ENCODE measurements around the gene PCDHGB7.
"Not testable (repeated sequence)": the region's sequence is repeated elsewhere in the genome, so short reads cannot be mapped to it uniquely, and the experiment has no call there.

The PCDHGB7 gene

DNA sequence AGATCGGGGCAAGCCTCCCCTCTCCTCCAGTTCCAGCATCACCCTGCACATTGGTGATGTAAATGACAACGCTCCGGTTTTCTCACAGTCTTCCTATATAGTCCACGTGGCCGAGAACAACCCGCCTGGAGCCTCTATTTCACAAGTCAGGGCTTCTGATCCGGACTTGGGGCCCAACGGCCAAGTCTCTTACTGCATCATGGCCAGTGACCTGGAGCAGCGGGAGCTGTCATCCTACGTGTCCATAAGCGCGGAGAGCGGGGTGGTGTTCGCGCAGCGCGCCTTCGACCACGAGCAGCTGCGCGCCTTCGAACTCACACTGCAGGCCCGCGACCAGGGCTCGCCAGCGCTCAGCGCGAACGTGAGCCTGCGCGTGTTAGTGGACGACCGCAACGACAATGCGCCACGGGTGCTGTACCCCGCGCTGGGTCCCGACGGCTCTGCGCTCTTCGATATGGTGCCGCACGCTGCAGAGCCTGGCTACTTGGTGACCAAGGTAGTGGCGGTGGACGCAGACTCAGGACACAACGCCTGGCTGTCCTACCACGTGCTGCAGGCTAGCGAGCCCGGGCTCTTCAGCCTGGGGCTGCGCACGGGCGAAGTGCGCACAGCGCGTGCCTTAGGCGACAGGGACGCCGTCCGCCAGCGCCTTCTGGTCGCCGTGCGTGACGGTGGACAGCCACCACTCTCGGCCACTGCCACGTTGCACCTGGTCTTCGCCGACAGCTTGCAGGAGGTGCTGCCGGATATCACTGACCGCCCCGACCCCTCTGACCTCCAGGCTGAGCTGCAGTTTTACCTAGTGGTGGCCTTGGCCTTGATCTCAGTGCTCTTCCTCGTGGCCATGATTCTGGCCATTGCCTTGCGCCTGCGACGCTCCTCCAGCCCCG lies 28.1 kb upstream of the PCDHGB7 start:
- Histone ChIP-seq H3K4me1 (ENCODE audit: control insufficient read depth in 1 of 2, insufficient read depth in 1 of 2, low read depth in 1 of 2, low read length in 1 of 2) (no peaks in the 10 kb centered on the region), H3K9me3 (peaks cover 26% of the 10 kb centered on the region), H3K27me3 (peaks cover 98% of the 10 kb centered on the region), H3K4me3 (ENCODE audit: low read depth in 1 of 2, low read length in 1 of 2) (no peak overlapping the region), H3K27ac (no peak overlapping the region), H3K36me3 (no peaks in the 10 kb centered on the region)
- no peak for TF ChIP-seq CTCF (IDR thresholded peaks at IDR 0.05)

DNA sequence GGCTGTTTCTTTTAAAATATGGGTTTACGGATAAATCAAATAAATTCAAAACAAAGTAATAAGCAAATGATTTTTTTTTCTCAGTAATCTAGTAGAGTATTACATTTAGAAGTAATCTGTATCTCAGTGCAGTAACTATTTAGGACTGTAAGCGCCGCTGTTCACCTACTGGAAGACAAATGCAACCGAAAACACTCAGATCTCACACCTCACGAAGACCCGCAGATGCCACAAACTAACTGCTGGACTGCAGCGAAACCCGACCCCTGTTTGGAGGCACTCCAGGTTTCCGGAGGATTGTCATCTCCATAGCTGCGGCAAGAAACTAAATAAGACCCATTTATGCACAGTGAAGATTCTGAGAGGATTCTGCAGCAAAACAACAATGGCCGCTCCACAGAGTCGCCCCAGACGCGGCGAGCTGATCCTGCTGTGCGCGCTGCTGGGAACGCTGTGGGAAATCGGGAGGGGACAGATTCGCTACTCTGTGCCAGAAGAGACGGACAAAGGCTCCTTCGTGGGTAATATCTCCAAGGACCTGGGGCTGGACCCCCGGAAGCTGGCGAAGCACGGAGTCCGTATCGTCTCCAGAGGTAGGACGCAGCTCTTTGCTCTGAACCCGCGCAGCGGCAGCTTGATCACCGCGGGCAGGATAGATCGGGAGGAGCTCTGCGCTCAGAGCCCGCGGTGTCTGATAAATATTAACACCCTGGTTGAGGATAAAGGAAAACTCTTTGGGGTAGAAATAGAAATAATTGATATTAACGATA lies 24.9 kb upstream of the PCDHGB7 start, which contains the start of gene PCDHGA8:
TSS of gene PCDHGA8 (plus strand) at position 205 of the 770 bp plus-strand sequence. CDS start at position 386, 181 bp downstream.
- Histone ChIP-seq H3K4me3 (ENCODE audit: low read depth in 1 of 2, low read length in 1 of 2) (no peak within 1 kb of the TSS), H3K4me1 (ENCODE audit: control insufficient read depth in 1 of 2, insufficient read depth in 1 of 2, low read depth in 1 of 2, low read length in 1 of 2) (no peaks in the 10 kb centered on the region), H3K27ac (no peak within 1 kb of the TSS), H3K9me3 (peaks cover 26% of the 10 kb centered on the region), H3K27me3 (peaks cover 98% of the 10 kb centered on the region), H3K36me3 (no peaks in the 10 kb centered on the region)
- TF ChIP-seq CTCF (IDR thresholded peaks at IDR 0.05), result no peak

DNA sequence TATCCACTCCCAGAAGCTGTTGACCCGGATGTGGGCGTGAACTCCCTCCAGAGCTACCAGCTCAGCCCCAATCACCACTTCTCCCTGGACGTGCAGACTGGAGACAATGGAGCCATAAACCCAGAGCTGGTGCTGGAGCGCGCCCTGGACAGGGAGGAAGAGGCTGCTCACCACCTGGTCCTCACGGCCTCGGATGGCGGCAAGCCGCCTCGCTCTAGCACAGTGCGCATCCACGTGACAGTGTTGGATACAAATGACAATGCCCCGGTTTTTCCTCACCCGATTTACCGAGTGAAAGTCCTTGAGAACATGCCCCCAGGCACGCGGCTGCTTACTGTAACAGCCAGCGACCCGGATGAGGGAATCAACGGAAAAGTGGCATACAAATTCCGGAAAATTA lies 24.2 kb upstream of the PCDHGB7 start:
- Histone ChIP-seq H3K36me3 (no peaks in the 10 kb centered on the region), H3K27me3 (peaks cover 98% of the 10 kb centered on the region)

GRCh38 chr5:141394401-141395187 lies 22.9 kb upstream of the PCDHGB7 start:
- peaks cover 98% of the 10 kb centered on the region for H3K27me3 ChIP-seq
- not testable (repeated sequence) for H3K4me3 ChIP-seq (ENCODE audit: low read depth in 1 of 2, low read length in 1 of 2); H3K36me3 ChIP-seq; H3K27ac ChIP-seq; H3K4me1 ChIP-seq (ENCODE audit: control insufficient read depth in 1 of 2, insufficient read depth in 1 of 2, low read depth in 1 of 2, low read length in 1 of 2)
- peaks cover 26% of the 10 kb centered on the region for H3K9me3 ChIP-seq

More for the DNA sequence above, 24.2 kb upstream of the PCDHGB7 start:
- no peak for TF ChIP-seq CTCF (IDR thresholded peaks at IDR 0.05)
- Histone ChIP-seq H3K4me1 (ENCODE audit: control insufficient read depth in 1 of 2, insufficient read depth in 1 of 2, low read depth in 1 of 2, low read length in 1 of 2) (no peaks in the 10 kb centered on the region), H3K4me3 (ENCODE audit: low read depth in 1 of 2, low read length in 1 of 2) (no peak overlapping the region), H3K27ac (no peak overlapping the region), H3K9me3 (peaks cover 26% of the 10 kb centered on the region)

GRCh38 chr5:141397756-141398551 lies 19.5 kb upstream of the PCDHGB7 start, which contains the start of gene PCDHGB5:
PCDHGB5 (plus strand) TSS chr5:141397947; CDS start chr5:141398128, 181 bp downstream.
- not testable (repeated sequence) for H3K4me1 ChIP-seq (ENCODE audit: control insufficient read depth in 1 of 2, insufficient read depth in 1 of 2, low read depth in 1 of 2, low read length in 1 of 2); H3K4me3 ChIP-seq (ENCODE audit: low read depth in 1 of 2, low read length in 1 of 2); H3K27ac ChIP-seq; H3K36me3 ChIP-seq
- Histone ChIP-seq H3K9me3 (peaks cover 24% of the 10 kb centered on the region), H3K27me3 (peaks cover 98% of the 10 kb centered on the region)

All from neutrophil (primary cell).